ENCODE measurements around the gene NFIB. TPM values are rescaled to one million over a fixed set of nuclear protein-coding genes. Genes with fewer than 3 reads are reported as not detected.

The NFIB gene
- total RNA-seq, 2 experiments from 2014 or later, result 13.7 to 25.1 TPM

- Histone ChIP-seq H3K27ac (ENCODE audit: low read depth, low read length, poor library complexity, severe bottlenecking) (peak overlapping the region; percentile 86), H3K36me3 (ENCODE audit: insufficient read depth, low read length) (no peaks in the 10 kb centered on the region), H2AFZ (ENCODE audit: low read length) (peak overlapping the region; percentile 56; the same call in 1 of the 2 replicates), H3K9me2 (ENCODE audit: insufficient read depth, low read length) (no peaks in the 10 kb centered on the region), H4K20me1 (ENCODE audit: insufficient read depth, low read length) (no peaks in the 10 kb centered on the region), H3K4me2 (ENCODE audit: low read length) (peak overlapping the region; percentile 86), H3K9me3 (ENCODE audit: low read length) (no peaks in the 10 kb centered on the region), H3K79me2 (ENCODE audit: insufficient read depth, low read depth, low read length) (peaks cover 32% of the 10 kb centered on the region; the same call in 1 of the 2 replicates), H3K4me1 (ENCODE audit: insufficient read depth, low read length, poor library complexity, severe bottlenecking) (peaks cover 58% of the 10 kb centered on the region), H3K4me3 (ENCODE audit: low read depth, low read length, poor library complexity, severe bottlenecking) (peak overlapping the region; percentile 83)
- ChIA-PET CTCF (ENCODE audit: unreplicated experiment) (interaction anchor here (0.6 kb wide), 1 partner anchor 167 kb away, joined by 3 read pairs; no protein-coding TSS in a partner anchor), POLR2A (interaction anchor here (0.6 to 1.8 kb wide), 7 partner anchors 9 to 1013 kb away, joined by 3 to 6 read pairs (median 4); no protein-coding TSS in a partner anchor)
- peak; percentile 65 for DNase-seq (ENCODE audit: low spot score)
- intact Hi-C loops (cut with micrococcal nuclease; ENCODE audit: unreplicated experiment), result loop anchor here (5.0 kb wide), 4 partner anchors 253 to 1232 kb away; partner anchors contain the start of genes CCDC171, SNAPC3 and ZDHHC21
- TF ChIP-seq CTCF (conservative IDR thresholded peaks at IDR 0.05; ENCODE audit: low read length) (no peak; the same call in 1 of the 2 replicates), EZH2phosphoT487 (IDR thresholded peaks at IDR 0.05; ENCODE audit: borderline replicate concordance, low read depth, low read length) (no peak)
- no TSS peak for BruUV-seq (replicated peaks)
Measured at GRCh38 chr9:14320271-14321181, 6.6 kb upstream of the NFIB start.

- peaks cover 32% of the 10 kb centered on the region; the same call in 1 of the 2 replicates for H3K79me2 ChIP-seq (ENCODE audit: insufficient read depth, low read depth, low read length)
- TF ChIP-seq EZH2phosphoT487 (IDR thresholded peaks at IDR 0.05; ENCODE audit: borderline replicate concordance, low read depth, low read length) (no peak), CTCF (conservative IDR thresholded peaks at IDR 0.05; ENCODE audit: low read length) (no peak)
- no peaks in the 10 kb centered on the region for H3K9me2 ChIP-seq (ENCODE audit: insufficient read depth, low read length)
- BruUV-seq (replicated peaks), result no TSS peak
- H3K27ac ChIP-seq (ENCODE audit: low read depth, low read length, poor library complexity, severe bottlenecking), result peak overlapping the region; percentile 86
- H3K4me2 ChIP-seq (ENCODE audit: low read length), result peak overlapping the region; percentile 86
- H3K4me1 ChIP-seq (ENCODE audit: insufficient read depth, low read length, poor library complexity, severe bottlenecking), result peaks cover 59% of the 10 kb centered on the region
- no peak for DNase-seq (ENCODE audit: low spot score)
- no peaks in the 10 kb centered on the region for H3K36me3 ChIP-seq (ENCODE audit: insufficient read depth, low read length)
- intact Hi-C loops (cut with micrococcal nuclease; ENCODE audit: unreplicated experiment), result no loop called here
- H3K4me3 ChIP-seq (ENCODE audit: low read depth, low read length, poor library complexity, severe bottlenecking), result peak overlapping the region; percentile 83
- H2AFZ ChIP-seq (ENCODE audit: low read length), result peak overlapping the region; percentile 56; the same call in 1 of the 2 replicates
- H3K9me3 ChIP-seq (ENCODE audit: low read length), result no peaks in the 10 kb centered on the region
- POLR2A ChIA-PET, result interaction anchor here (0.6 to 1.6 kb wide), 6 partner anchors 52 to 261 kb away, joined by 3 to 7 read pairs (median 4); no protein-coding TSS in a partner anchor
- CTCF ChIA-PET (ENCODE audit: unreplicated experiment), result no interaction called here
- no peaks in the 10 kb centered on the region for H4K20me1 ChIP-seq (ENCODE audit: insufficient read depth, low read length)
Measured at GRCh38 chr9:14318934-14319580, 5.1 kb upstream of the NFIB start.
